Esophagus squamous epithelium (tissue), 5 donors: ENCODE measurements around the gene RAB26. TPM values are rescaled to one million over a fixed set of nuclear protein-coding genes. Genes with fewer than 3 reads are reported as not detected.

Experiments used
- DNase-seq: peaks from one replicate; lab custom pipeline; 2025; lab: John Stamatoyannopoulos, UW
- H3K27ac ChIP-seq, 4 donors: fragments of 200-600 bp; sonication (generic); one replicate each; pipeline ENCODE4 v1.5.1; 2016 to 2019; ENCODE audit warnings: mild to moderate bottlenecking in 1 of 4
- H3K27me3 ChIP-seq, 4 donors: fragments of 200-600 bp; sonication (generic); 1 replicate in 3 of 4; 2 replicates in 1 of 4; pipeline versions ENCODE4 v1.5.1 to v1.6.0; 2017 to 2021; ENCODE audit warnings: antibody characterized with exemption in 1 of 4
- H3K36me3 ChIP-seq, 3 donors: fragments of 200-600 bp; sonication (generic); one replicate each; pipeline ENCODE4 v1.5.1; 2016 to 2019
- H3K4me1 ChIP-seq, 3 donors: fragments of 200-600 bp; sonication (generic); one replicate each; pipeline ENCODE4 v1.5.1; 2017 to 2019
- H3K4me3 ChIP-seq, 4 donors: fragments of 200-600 bp; sonication (generic); 1 replicate in 3 of 4; 2 replicates in 1 of 4; pipeline ENCODE4 v1.5.1; 2016 to 2019; ENCODE audit warnings: mild to moderate bottlenecking in 2 of 4, moderate library complexity in 1 of 4
- H3K9me3 ChIP-seq, 3 donors: fragments of 200-600 bp; sonication (generic); one replicate each; pipeline ENCODE4 v1.5.1; 2016 to 2019
- CTCF ChIP-seq, 6 experiments: fragments of 450-650 bp in 4 of 6; fragments of 200-600 bp in 2 of 6; sonication (generic) in 2 of 6; IDR thresholded peaks; one replicate each; pipeline ENCODE4 v1.5.1; 2016 to 2019; ENCODE audit warnings: antibody characterized with exemption in 6 of 6, mild to moderate bottlenecking in 4 of 6, moderate library complexity in 4 of 6
- POLR2A ChIP-seq, 4 donors: fragments of 450-650 bp; IDR thresholded peaks; one replicate each; pipeline ENCODE4 v1.6.1; 2017; ENCODE audit warnings: antibody characterized with exemption in 4 of 4, mild to moderate bottlenecking in 4 of 4, moderate library complexity in 3 of 4
- WGBS, 2 donors: methylation state at CpG; one replicate each; pipeline ENCODE4 v1.1.5; 2018; 5-methylcytosine and 5-hydroxymethylcytosine counted together
- intact Hi-C: fragments of 100-400 bp; cut with DNase I; formaldehyde crosslinking; loops from one replicate; pipeline ENCODE4 v1.15.0; 2022
- total RNA-seq, 4 donors: library from RNA; depleted of rRNA; stranded (reverse); fragments of >200 nt; gene quantifications; one replicate each; pipeline ENCODE4 v1.1.0, GENCODE V29; 2016
- donor health status: DM: yes; HTN: yes; CAD: no.

RAB26 gene
- total RNA-seq, 4 donors from 2014 or later: 0.26 to 4.2 (median 0.99) TPM

- Histone ChIP-seq H3K36me3 (peaks cover 0 to 15% (median under 1%) of the 10 kb centered on the region in 3 donors), H3K4me3 (peak overlapping the region in 1 of 4 donors; percentile 43), H3K9me3 (no peaks in the 10 kb centered on the region), H3K27ac (peak overlapping the region; percentile 92 to 98 (median 95)), H3K27me3 (no peaks in the 10 kb centered on the region), H3K4me1 (peaks cover 65 to 73% (median 68%) of the 10 kb centered on the region in 3 donors)
- TF ChIP-seq POLR2A (IDR thresholded peaks at IDR 0.05) (no peak), CTCF (IDR thresholded peaks at IDR 0.05) (no peak)
- WGBS, 2 donors: no CpG with 5 or more reads among the region's 10 CpGs
- intact Hi-C loops: no loop called here
- DNase-seq: no peak
Measured at GRCh38 chr16:2161911-2162310, 13.5 kb downstream of the RAB26 start.

GRCh38 chr16:2162676-2163118 lies 14.3 kb downstream of the RAB26 start:
- Histone ChIP-seq H3K27ac (peak overlapping the region; percentile 92 to 98 (median 95)), H3K9me3 (no peaks in the 10 kb centered on the region), H3K27me3 (no peaks in the 10 kb centered on the region), H3K4me1 (peaks cover 57 to 65% (median 60%) of the 10 kb centered on the region in 3 donors), H3K36me3 (peaks cover 4 to 23% (median 8%) of the 10 kb centered on the region in 3 donors), H3K4me3 (peak overlapping the region in 2 of 4 donors; percentile 7 to 43)
- intact Hi-C loops: no loop called here
- WGBS, 2 donors: 71% methylated on average over 3 of the region's 13 CpGs; no CpG with 5 or more reads in 1 of the 2 donors
- no peak for DNase-seq
- TF ChIP-seq CTCF (IDR thresholded peaks at IDR 0.05): peak in 1 of 6 experiments; percentile 3
- TF ChIP-seq POLR2A (IDR thresholded peaks at IDR 0.05): no peak

GRCh38 chr16:2163211-2163881 lies 14.9 kb downstream of the RAB26 start:
- no peak for TF ChIP-seq CTCF (IDR thresholded peaks at IDR 0.05)
- peak in 1 of 4 donors; percentile 24 for TF ChIP-seq POLR2A (IDR thresholded peaks at IDR 0.05)
- peaks cover 9 to 29% (median 11%) of the 10 kb centered on the region in 3 donors for H3K36me3 ChIP-seq
- H3K27ac ChIP-seq: peak overlapping the region; percentile 92 to 98 (median 95)
- H3K4me1 ChIP-seq: peaks cover 51 to 59% (median 53%) of the 10 kb centered on the region in 3 donors
- no peaks in the 10 kb centered on the region for H3K9me3 ChIP-seq
- H3K4me3 ChIP-seq: peak overlapping the region in 2 of 4 donors; percentile 7 to 43
- H3K27me3 ChIP-seq: no peaks in the 10 kb centered on the region
- no peak for DNase-seq
- WGBS, 2 donors: 0% methylated on average over 4 of the region's 26 CpGs; no CpG with 5 or more reads in 1 of the 2 donors
- intact Hi-C loops: no loop called here

GRCh38 chr16:2165861-2166260 lies 17.4 kb downstream of the RAB26 start:
- Histone ChIP-seq H3K4me1 (peaks cover 26 to 44% (median 28%) of the 10 kb centered on the region in 3 donors), H3K36me3 (peaks cover 9 to 55% (median 19%) of the 10 kb centered on the region in 3 donors), H3K27ac (no peak overlapping the region), H3K4me3 (no peak overlapping the region), H3K27me3 (no peaks in the 10 kb centered on the region), H3K9me3 (no peaks in the 10 kb centered on the region)
- intact Hi-C loops: no loop called here
- 85 to 100% methylated on average over 1 to 6 of the region's 12 CpGs for WGBS, 2 donors
- TF ChIP-seq CTCF (IDR thresholded peaks at IDR 0.05): no peak
- TF ChIP-seq POLR2A (IDR thresholded peaks at IDR 0.05): no peak
- DNase-seq: no peak
